Parathyroid adenoma (tissue), 2 donors: ENCODE measurements around the gene ZNF689.
A peak's percentile ranks its signal among the peaks of the same experiment; 100 is the strongest.

ENCODE experiments used
- H2AFZ ChIP-seq: fragments of 300-600 bp; sonication (generic); one replicate; pipeline ENCODE4 v1.7.0; 2017; ENCODE audit warnings: antibody characterized with exemption, mild to moderate bottlenecking
- H3K27ac ChIP-seq: fragments of 300-600 bp; sonication (generic); one replicate; pipeline ENCODE4 v1.7.0; 2017
- H3K27me3 ChIP-seq: fragments of 300-600 bp; sonication (generic); one replicate; pipeline ENCODE4 v1.7.0; 2017; ENCODE audit warnings: low read length; ENCODE audit not compliant: control insufficient read depth, insufficient read depth
- H3K36me3 ChIP-seq: fragments of 300-600 bp; sonication (generic); one replicate; pipeline ENCODE4 v1.7.0; 2017; ENCODE audit warnings: low read length; ENCODE audit not compliant: control insufficient read depth, insufficient read depth
- H3K4me1 ChIP-seq: fragments of 300-600 bp; sonication (generic); one replicate; pipeline ENCODE4 v1.7.0; 2017; ENCODE audit warnings: control low read depth
- H3K4me2 ChIP-seq: fragments of 300-600 bp; sonication (generic); one replicate; pipeline ENCODE4 v1.7.0; 2017; ENCODE audit warnings: low read length
- H3K4me3 ChIP-seq: fragments of 300-600 bp; sonication (generic); one replicate; pipeline ENCODE4 v1.7.0; 2017; ENCODE audit warnings: low read depth, low read length
- H3K79me2 ChIP-seq: fragments of 300-600 bp; sonication (generic); one replicate; pipeline ENCODE4 v1.7.0; 2017; ENCODE audit warnings: control low read depth
- H3K9ac ChIP-seq: fragments of 300-600 bp; sonication (generic); one replicate; pipeline ENCODE4 v1.7.0; 2017; ENCODE audit warnings: mild to moderate bottlenecking
- H3K9me3 ChIP-seq: fragments of 300-600 bp; sonication (generic); one replicate; pipeline ENCODE4 v1.7.0; 2017; ENCODE audit warnings: low read length; ENCODE audit not compliant: control insufficient read depth
- TF ChIP-seq, protein P1 (sequence below): fragments of 300-600 bp; sonication (generic); IDR thresholded peaks from one replicate; pipeline ENCODE4 v1.7.0; 2017; ENCODE audit warnings: antibody characterized with exemption, mild to moderate bottlenecking
- donor health status: primary hyperparathyroidism.

The ZNF689 gene

DNA sequence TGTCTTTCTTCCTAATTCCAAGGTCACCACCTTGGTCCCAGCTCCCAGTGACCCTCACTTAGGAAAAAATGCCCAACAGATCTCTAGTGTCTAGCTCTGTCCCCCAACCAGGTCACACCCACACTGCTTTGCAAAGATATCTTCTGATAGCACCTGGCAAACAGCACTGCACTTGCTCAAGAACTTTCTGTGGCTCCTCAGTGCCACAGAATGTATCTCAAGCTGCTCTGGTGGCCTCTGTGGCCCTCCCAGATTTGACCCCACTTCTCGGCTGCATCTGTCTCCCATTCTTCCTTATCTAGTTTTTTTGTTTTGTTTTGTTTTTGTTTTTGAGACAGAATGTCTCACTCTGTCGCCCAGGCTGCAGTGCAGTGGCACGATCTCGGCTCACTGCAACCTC lies 43.7 kb downstream of the ZNF689 start:
- Histone ChIP-seq H3K27me3 (no peaks in the 10 kb centered on the region), H3K9ac (no peak overlapping the region), H3K4me2 (no peak overlapping the region), H3K79me2 (no peaks in the 10 kb centered on the region), H3K9me3 (no peaks in the 10 kb centered on the region), H3K4me1 (peaks cover 8% of the 10 kb centered on the region), H2AFZ (no peak overlapping the region), H3K4me3 (no peak overlapping the region), H3K27ac (no peak overlapping the region), H3K36me3 (no peaks in the 10 kb centered on the region)
- TF ChIP-seq, protein P1, sequence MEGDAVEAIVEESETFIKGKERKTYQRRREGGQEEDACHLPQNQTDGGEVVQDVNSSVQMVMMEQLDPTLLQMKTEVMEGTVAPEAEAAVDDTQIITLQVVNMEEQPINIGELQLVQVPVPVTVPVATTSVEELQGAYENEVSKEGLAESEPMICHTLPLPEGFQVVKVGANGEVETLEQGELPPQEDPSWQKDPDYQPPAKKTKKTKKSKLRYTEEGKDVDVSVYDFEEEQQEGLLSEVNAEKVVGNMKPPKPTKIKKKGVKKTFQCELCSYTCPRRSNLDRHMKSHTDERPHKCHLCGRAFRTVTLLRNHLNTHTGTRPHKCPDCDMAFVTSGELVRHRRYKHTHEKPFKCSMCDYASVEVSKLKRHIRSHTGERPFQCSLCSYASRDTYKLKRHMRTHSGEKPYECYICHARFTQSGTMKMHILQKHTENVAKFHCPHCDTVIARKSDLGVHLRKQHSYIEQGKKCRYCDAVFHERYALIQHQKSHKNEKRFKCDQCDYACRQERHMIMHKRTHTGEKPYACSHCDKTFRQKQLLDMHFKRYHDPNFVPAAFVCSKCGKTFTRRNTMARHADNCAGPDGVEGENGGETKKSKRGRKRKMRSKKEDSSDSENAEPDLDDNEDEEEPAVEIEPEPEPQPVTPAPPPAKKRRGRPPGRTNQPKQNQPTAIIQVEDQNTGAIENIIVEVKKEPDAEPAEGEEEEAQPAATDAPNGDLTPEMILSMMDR, result no peak

DNA sequence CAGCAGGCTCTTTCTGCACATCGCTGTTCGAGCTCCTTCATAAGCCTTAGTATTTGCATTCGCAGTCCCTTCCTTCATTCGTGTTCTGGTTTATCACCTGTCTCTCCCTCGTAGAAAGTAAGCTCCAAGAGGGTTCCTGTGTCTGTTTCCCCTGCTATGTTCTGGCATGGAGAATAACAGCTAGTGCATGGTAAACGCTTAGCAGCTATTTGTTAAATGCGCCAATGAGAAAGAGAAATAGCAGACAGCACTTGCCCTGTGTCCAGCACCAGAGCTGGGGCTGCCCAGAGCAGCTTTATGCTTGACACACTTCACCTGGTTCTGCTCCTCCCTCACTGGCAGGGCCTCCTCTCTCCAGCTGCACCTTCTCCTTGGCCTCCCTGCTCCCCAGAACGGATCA lies 44.2 kb downstream of the ZNF689 start:
- H3K27me3 ChIP-seq, result no peaks in the 10 kb centered on the region
- H3K4me3 ChIP-seq, result no peak overlapping the region
- no peak overlapping the region for H3K4me2 ChIP-seq
- no peaks in the 10 kb centered on the region for H3K9me3 ChIP-seq
- peaks cover 8% of the 10 kb centered on the region for H3K4me1 ChIP-seq
- H3K36me3 ChIP-seq, result no peaks in the 10 kb centered on the region
- TF ChIP-seq, protein P1, result no peak
- H2AFZ ChIP-seq, result no peak overlapping the region
- H3K27ac ChIP-seq, result no peak overlapping the region
- no peaks in the 10 kb centered on the region for H3K79me2 ChIP-seq
- no peak overlapping the region for H3K9ac ChIP-seq

DNA sequence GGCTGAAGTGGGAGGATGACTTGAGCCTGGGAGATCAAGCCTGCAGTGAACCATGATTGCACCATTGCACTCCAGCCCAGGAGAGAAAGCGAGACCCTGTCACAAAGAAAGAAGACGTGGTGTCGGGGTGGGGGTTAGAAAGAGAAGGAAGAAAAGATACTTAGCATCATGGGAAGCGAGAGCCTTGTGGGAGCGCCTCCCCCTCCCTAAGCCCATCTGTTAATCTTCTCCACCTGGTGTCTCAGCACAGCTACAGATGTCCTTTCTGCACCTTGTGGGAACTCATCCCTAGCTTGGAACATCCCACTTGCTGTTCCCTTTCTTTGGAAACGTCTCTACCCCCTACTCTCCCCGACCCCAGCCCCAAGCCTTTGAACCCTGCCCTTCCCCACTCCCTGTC lies 44.7 kb downstream of the ZNF689 start:
- Histone ChIP-seq H3K79me2 (no peaks in the 10 kb centered on the region), H3K9ac (no peak overlapping the region), H2AFZ (no peak overlapping the region), H3K4me3 (no peak overlapping the region), H3K9me3 (no peaks in the 10 kb centered on the region), H3K27me3 (no peaks in the 10 kb centered on the region), H3K27ac (no peak overlapping the region), H3K36me3 (no peaks in the 10 kb centered on the region), H3K4me1 (peaks cover 8% of the 10 kb centered on the region), H3K4me2 (no peak overlapping the region)
- TF ChIP-seq, protein P1, result no peak

DNA sequence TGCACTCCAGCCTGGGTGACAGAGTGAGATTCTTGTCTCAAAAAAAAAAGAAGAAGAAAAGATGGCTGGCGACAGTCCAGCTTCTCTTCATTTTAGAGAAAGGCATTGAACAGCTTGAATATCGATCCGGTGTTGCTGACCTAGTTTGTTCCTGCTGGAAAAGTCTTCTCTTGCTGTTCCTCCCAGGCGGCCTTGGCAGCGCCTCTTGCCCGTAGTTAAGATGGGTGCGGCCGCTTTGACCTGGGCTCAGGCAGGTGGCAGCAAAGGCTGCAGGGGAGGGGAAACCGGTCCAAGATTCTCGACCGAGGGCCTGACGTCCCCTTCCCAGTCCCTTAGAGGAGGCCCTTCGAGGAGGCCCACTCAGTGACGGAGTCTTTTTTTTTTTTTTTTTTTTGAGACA lies 48.2 kb downstream of the ZNF689 start:
- no peak overlapping the region for H3K9ac ChIP-seq
- H2AFZ ChIP-seq, result peak overlapping the region; percentile 70
- H3K9me3 ChIP-seq, result no peaks in the 10 kb centered on the region
- TF ChIP-seq, protein P1, result no peak
- H3K4me2 ChIP-seq, result no peak overlapping the region
- H3K27ac ChIP-seq, result peak overlapping the region; percentile 39
- H3K4me1 ChIP-seq, result no peaks in the 10 kb centered on the region
- H3K36me3 ChIP-seq, result no peaks in the 10 kb centered on the region
- peak overlapping the region; percentile 26 for H3K4me3 ChIP-seq
- no peaks in the 10 kb centered on the region for H3K79me2 ChIP-seq
- no peaks in the 10 kb centered on the region for H3K27me3 ChIP-seq

DNA sequence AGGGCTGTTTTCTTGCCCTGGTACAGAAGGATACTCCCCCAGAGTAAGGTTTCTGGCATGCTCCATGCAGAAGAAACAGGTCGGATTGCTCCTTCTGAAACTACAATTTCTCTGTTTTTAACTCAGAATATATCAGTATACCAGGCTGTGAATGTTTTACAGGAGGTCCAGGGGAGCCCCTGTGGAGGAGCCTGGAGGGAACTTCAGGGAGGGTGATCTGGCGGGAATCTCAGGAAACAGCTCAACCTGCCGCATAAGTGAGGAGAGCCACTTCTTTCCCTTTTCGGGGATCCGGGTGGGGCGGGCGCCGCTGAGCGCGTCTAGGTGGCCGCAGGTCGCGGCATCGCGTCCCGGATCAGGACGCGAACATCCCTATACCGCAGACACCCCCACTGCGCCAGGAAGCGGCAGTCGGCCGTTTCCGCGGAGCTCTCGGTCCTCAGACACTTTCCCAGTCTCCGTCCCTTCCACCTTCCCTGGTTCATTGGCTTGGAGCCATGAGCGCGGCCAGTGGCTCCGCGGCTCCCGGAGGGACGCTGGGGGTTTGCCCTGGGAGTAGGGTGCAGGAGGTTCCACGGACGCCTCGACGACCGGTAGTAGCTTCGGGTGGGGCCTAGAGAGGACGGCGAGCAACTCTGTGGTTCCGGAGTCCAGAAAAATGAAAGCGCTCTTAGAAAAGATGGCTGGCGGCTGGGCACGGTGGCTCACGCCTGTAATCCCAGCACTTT lies 48.9 kb downstream of the ZNF689 start:
- Histone ChIP-seq H3K27me3 (no peaks in the 10 kb centered on the region), H3K36me3 (no peaks in the 10 kb centered on the region), H3K79me2 (peaks cover 4% of the 10 kb centered on the region), H2AFZ (peak overlapping the region; percentile 70), H3K4me1 (no peaks in the 10 kb centered on the region), H3K9me3 (no peaks in the 10 kb centered on the region), H3K4me2 (peak overlapping the region; percentile 35), H3K4me3 (peak overlapping the region; percentile 26), H3K27ac (peak overlapping the region; percentile 39), H3K9ac (no peak overlapping the region)
- TF ChIP-seq, protein P1, result no peak
